ENCODE results near the gene ZMYND10. TPM values are rescaled to one million over a fixed set of nuclear protein-coding genes. Genes with fewer than 3 reads are reported as not detected.
A peak's percentile ranks its signal among the peaks of the same experiment; 100 is the strongest.

ZMYND10 gene
- total and polyA plus RNA-seq, 8 donors, result 0.35 to 8.3 (median 1.3) TPM

- Histone ChIP-seq H3K27me3 (no peaks in the 10 kb centered on the region), H3K27ac (no peak overlapping the region), H3K4me3 (no peak overlapping the region), H3K4me1 (peaks cover 21 to 27% (median 21%) of the 10 kb centered on the region in 3 donors), H3K36me3 (no peaks in the 10 kb centered on the region), H3K9me3 (no peaks in the 10 kb centered on the region)
- intact Hi-C loops (cut with DNase I), result no loop called here
- no peak for ATAC-seq
- TF ChIP-seq CTCF (IDR thresholded peaks at IDR 0.05), result no peak
- 87 to 94% methylated on average over 8 of the region's 8 CpGs for WGBS, 2 donors
- DNase-seq, result no peak
- no peak for FAIRE-seq
These were observed 49.7 kb downstream of the ZMYND10 start for GRCh38 chr3:50295553-50296431.

- DNase-seq, result peak in 2 of 6 donors; percentile 27 to 75
- H3K4me3 ChIP-seq, result no peak overlapping the region
- H3K27me3 ChIP-seq, result no peaks in the 10 kb centered on the region
- H3K9me3 ChIP-seq, result no peaks in the 10 kb centered on the region
- ATAC-seq, result no peak
- TF ChIP-seq CTCF (IDR thresholded peaks at IDR 0.05), result no peak
- H3K4me1 ChIP-seq, result peaks cover 14 to 18% (median 16%) of the 10 kb centered on the region in 3 donors
- no peak overlapping the region for H3K27ac ChIP-seq
- peaks cover 0 to 4% (median 4%) of the 10 kb centered on the region in 3 donors for H3K36me3 ChIP-seq
- FAIRE-seq, result no peak
- intact Hi-C loops (cut with DNase I), result no loop called here
- WGBS, 2 donors, result 91 to 93% methylated on average over 21 to 22 of the region's 22 CpGs
These were observed 50.8 kb downstream of the ZMYND10 start for GRCh38 chr3:50294492-50295403.

DNA sequence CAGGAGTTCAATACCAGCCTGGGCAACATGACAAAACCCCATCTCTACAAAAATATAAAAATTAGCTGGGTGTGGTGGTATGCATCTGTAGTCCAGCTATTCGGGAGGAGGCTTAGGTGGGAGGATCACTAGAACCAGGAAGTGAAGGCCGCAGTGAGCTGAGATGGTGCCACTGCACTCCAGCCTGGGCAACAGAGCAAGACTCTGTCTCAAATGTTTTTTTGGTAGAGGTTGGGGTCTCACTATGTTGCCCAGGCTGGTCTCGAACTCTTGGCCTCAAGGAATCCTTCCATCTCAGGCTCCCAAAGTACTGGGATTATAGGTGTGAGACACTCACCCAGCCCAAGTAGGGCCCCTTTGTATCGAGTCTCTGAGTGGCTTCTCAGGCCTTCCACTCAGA is 51.4 kb downstream of the ZMYND10 start:
- H3K36me3 ChIP-seq, result peaks cover 0 to 10% (median 7%) of the 10 kb centered on the region in 3 donors
- no peak overlapping the region for H3K4me3 ChIP-seq
- ATAC-seq, result no peak
- H3K4me1 ChIP-seq, result peaks cover 14 to 16% (median 16%) of the 10 kb centered on the region in 3 donors
- WGBS, 2 donors, result 87 to 93% methylated on average over 4 of the region's 4 CpGs
- FAIRE-seq, result no peak
- H3K27ac ChIP-seq, result no peak overlapping the region
- no peak for TF ChIP-seq CTCF (IDR thresholded peaks at IDR 0.05)
- no peaks in the 10 kb centered on the region for H3K27me3 ChIP-seq
- intact Hi-C loops (cut with DNase I), result no loop called here
- no peak for DNase-seq
- no peaks in the 10 kb centered on the region for H3K9me3 ChIP-seq

GRCh38 chr3:50293079-50293801 is 52.3 kb downstream of the ZMYND10 start:
- ATAC-seq (peak in 1 of 4 donors; percentile 8), DNase-seq (peak in 5 of 6 donors; percentile 56 to 85 (median 62)), FAIRE-seq (no peak)
- peak overlapping the region; percentile 69 to 98 (median 96) for H3K27ac ChIP-seq
- peaks cover 0 to 19% (median 8%) of the 10 kb centered on the region in 3 donors for H3K36me3 ChIP-seq
- no peaks in the 10 kb centered on the region for H3K9me3 ChIP-seq
- H3K4me3 ChIP-seq, result peak overlapping the region in 2 of 4 donors; percentile 95 to 99
- no peak for TF ChIP-seq CTCF (IDR thresholded peaks at IDR 0.05)
- intact Hi-C loops (cut with DNase I), result no loop called here
- 32 to 43% methylated on average over 12 of the region's 12 CpGs for WGBS, 2 donors
- peaks cover 10 to 14% (median 11%) of the 10 kb centered on the region in 3 donors for H3K4me1 ChIP-seq
- H3K27me3 ChIP-seq, result no peaks in the 10 kb centered on the region

Data from pancreas (tissue), 10 donors.